C4-2B (cell line): ENCODE data around the gene ANKRD33.

ENCODE experiments used
- H3K27ac ChIP-seq: fragments of 450-650 bp; 2 replicates; pipeline ENCODE4 v1.5.1; 2017
- ZFX ChIP-seq: fragments of 450-650 bp; IDR thresholded peaks from 2 replicates; pipeline ENCODE4 v1.6.1; 2017
- TF ChIP-seq, protein P1 (sequence below): fragments of 450-650 bp; conservative IDR thresholded peaks from 2 replicates; pipeline ENCODE4 v1.5.1; 2017; ENCODE audit warnings: mild to moderate bottlenecking

ANKRD33 gene

DNA sequence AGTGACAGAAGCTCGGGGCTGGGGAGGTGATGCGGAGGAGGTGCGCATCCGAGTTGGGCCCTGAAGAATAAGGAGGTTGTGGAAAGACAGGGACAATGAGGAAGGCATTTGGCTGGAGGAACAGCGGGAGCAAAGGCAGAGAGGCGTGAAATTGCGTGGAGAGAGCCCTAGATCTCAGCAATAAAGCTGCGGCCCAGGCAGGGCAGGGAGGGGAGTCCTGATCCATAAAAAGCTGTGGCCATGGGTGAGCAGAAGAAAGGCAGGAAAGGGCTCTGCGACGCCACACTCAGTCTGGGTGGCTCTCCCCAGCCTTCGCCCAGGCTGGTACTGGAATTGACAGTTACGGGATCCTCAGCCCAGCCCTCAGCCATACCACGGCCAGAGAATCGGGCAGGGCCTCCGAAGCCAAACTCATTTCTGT lies 41.6 kb upstream of the ANKRD33 start:
- TF ChIP-seq ZFX, result no peak
- TF ChIP-seq, protein P1, sequence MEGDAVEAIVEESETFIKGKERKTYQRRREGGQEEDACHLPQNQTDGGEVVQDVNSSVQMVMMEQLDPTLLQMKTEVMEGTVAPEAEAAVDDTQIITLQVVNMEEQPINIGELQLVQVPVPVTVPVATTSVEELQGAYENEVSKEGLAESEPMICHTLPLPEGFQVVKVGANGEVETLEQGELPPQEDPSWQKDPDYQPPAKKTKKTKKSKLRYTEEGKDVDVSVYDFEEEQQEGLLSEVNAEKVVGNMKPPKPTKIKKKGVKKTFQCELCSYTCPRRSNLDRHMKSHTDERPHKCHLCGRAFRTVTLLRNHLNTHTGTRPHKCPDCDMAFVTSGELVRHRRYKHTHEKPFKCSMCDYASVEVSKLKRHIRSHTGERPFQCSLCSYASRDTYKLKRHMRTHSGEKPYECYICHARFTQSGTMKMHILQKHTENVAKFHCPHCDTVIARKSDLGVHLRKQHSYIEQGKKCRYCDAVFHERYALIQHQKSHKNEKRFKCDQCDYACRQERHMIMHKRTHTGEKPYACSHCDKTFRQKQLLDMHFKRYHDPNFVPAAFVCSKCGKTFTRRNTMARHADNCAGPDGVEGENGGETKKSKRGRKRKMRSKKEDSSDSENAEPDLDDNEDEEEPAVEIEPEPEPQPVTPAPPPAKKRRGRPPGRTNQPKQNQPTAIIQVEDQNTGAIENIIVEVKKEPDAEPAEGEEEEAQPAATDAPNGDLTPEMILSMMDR, result no peak
- no peak overlapping the region for H3K27ac ChIP-seq

DNA sequence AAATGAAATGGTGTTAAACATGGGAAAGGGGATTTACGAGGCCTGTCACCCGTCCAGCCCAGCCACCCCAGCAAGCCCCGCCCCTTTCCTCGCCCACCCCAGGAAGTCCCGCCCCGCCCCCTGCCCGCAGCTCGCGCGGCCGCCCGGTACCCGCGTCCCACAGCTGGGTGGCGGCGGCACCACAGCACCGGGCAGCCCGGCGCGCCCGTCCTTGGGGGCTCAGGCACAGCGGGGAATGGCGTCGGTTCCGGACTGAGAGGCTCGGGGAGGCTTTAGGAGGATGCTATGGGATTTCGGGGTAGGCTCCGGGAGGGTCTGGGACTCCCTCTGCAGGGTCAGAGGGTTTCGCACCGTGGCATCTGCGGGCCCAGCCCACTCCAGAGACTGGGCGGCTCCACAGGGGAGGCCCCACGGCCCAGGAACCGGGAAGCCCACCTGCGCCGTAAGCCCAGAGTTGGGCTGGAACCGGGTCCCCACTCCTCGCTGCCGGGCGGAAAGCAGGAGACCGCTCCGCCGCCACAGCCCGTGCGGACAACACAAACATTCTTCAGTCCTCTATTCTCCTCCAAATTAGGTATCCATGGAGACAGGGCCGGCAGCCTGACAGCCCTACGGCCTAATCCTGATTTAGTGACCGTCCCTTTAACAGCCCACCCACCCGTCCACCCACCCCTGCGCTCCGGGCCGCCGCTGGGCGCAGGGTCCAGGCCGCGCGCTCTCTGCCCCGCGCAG lies 40.8 kb upstream of the ANKRD33 start:
- no peak overlapping the region for H3K27ac ChIP-seq
- TF ChIP-seq, protein P1, result no peak
- TF ChIP-seq ZFX, result no peak

DNA sequence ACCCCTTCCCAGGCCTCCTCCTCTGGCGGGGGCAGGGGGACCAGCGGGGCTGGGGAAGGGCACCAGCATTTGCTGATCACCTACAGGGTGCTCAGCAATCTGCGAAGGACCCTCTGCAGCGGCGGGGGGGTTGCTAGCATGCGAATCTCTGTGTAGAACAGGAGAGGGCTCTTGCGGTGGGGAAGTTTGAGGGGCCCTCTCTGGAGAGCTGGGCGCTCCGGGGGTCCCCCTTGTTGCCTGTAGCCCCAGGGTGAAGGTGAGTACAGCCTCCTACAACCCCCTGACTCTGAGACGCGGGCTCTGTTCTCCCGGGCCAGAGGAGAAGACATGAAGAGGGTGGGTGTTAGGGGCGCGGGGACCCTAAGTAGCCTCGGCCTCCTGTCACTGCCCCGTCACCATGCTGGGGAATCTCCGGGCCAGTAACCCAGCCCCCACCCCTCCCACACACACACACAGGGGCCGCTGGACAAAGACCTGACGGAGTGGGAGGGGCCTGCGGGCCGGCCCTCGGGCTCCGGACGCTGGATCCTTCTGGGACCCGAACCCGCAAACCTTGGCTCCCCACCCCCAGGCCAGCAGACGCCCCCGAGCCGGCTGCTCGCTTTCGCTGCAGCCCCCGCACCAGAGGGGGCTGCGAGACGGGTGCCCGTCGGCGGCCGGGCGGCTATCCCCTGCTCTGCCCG lies 40.1 kb upstream of the ANKRD33 start:
- TF ChIP-seq ZFX, result no peak
- TF ChIP-seq, protein P1, result no peak
- H3K27ac ChIP-seq, result no peak overlapping the region

DNA sequence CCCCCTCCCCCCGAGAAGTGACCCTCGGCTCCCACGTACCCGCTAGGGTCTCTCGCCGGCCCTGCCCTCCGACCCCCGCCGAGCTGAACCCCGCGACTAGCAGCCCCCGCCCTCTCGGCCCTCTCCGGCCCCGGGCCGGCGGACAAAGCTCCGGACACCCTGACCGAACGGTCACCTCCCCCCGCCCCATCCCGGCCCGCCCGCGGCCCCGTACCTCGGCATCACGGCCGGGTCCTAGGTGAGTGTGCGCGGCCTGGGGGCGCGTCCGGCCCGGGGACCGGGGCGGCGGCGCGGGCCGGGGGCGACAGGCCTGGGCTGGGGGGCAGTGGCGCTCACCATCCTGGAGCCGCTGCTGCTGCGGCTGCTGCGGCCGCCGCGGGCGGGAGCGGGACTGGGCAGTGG lies 39.6 kb upstream of the ANKRD33 start, which contains the start of gene FIGNL2:
Gene FIGNL2 (minus strand): TSS at position 393 of the 402 bp plus-strand sequence. CDS start 26,305 bp downstream, outside the sequence.
- H3K27ac ChIP-seq, result no peak within 1 kb of the TSS

DNA sequence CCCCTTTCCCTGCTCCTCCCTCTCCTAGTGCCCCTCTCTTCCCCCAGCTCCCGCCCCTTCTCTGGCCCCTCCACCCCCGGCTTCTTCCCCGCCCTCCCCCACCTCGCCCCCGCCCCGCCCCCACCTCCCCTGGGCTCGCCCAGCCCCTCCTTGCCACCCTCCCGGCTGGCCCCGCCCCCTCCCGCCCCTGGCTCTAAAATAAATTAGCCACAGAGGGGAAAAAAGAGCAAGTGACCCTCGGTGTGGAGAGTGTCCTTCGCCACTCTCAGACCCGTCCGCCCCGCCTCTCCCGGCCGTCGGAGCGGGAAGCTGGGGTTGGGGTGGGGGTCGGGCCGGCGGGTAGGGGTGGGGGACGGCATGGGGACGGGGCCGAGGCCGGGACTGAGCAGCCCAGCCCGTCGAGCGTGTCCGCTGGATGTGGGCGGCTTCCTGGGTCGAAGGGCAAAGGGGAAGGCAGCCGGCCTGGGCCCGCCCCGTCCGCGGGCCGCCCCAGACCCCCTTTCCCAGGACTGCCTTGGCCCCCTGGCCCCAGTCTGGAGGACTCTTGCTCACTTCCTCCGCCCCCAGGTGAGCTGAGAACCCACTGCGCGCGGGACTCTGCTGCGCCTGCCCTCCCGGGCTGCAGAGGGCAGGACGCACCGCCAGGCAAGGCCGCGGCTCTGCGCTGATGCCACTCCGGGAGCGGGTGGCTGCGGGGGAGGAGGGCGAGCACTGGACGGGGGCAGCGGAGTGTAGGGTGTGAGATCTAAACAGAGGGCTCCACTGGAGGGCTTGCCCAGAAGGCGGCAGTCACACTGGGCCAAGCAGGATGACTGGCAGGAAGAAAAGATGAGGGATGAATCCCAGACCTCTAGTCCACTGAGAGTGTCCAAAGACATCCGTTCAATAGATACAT lies 38.8 kb upstream of the ANKRD33 start:
- no peak for TF ChIP-seq ZFX
- TF ChIP-seq, protein P1, result no peak
- no peak overlapping the region for H3K27ac ChIP-seq

More for the DNA sequence above, 39.6 kb upstream of the ANKRD33 start, which contains the start of gene FIGNL2:
- TF ChIP-seq ZFX, result no peak
- TF ChIP-seq, protein P1, result no peak

DNA sequence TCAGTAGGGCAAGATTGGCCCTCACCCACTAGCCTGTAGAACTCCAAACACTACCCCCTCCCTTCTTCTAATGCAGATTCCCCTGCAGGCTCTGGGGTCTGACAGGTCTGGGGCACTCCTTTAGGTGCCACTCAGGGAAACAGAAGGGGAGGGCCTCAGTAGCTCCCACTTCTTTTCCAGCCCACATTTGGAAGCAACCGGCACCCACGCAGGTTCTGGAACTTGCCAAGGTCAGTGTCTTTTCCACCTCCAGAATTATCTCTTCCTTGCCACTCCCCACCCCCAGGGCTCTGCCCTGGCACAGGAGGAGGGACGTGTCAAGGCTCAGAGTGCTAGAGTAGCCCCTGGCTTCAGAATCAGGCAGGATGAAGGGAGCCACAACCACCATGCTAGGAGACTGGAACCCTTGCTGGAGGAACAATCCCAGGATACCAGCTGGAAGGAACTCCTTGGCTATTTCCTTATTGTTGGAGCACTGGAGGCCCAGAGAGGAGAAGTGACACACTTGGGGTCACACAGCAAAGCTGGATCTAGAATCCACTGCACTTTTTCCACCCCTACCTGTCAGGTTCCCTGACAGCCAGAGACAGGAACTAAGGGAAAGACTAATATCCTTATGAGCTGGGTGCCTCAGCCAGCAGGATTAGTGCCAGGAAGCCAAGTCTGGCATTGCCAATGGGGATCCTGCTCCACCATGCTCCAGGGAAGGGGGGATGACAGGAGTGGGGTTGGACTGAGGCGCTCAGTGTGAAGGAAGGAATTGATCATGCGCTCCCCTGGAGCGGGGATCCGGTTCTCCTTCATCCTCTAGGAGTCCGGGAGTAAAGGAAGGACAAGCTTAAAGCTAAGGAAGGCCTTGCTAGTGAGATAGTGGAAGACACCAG lies 37.6 kb upstream of the ANKRD33 start:
- TF ChIP-seq ZFX, result no peak
- TF ChIP-seq, protein P1, result no peak
- H3K27ac ChIP-seq, result no peak overlapping the region
